ENCODE measurements around the gene SLC26A2. TPM values are rescaled to one million over a fixed set of nuclear protein-coding genes. Genes with fewer than 3 reads are reported as not detected.

The SLC26A2 gene
- total and polyA plus RNA-seq, 2 of the 8 experiments (the other 6 are each of a cell fraction or from before 2014, with no cell fraction given) = 3.7 to 11.4 TPM

DNA sequence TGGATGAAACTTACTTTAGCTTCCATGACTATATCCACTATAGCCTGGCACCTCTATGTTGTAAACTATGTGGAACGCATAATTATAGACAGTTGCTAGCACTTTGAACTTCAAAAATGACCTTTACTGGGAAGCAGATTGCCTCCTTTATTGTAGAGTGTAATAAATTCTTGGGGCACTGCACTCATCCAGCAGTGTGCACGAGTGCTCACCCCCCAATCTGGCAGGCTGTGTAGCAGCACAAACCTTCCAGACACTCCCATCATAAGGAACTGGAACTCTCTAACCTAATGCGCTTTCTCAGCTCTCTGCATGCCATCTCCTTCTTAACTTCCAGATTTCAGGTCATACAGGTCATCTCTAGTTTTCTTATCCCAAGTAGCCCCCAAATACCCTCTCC lies 14.4 kb upstream of the SLC26A2 start:
- Histone ChIP-seq H4K91ac (replicated peaks; ENCODE audit: insufficient read length, low read length) (no peak overlapping the region), H4K20me1 (replicated peaks in 1 of 2; ENCODE audit: control insufficient read depth in 1 of 2, insufficient read depth in 2 of 2, low read length in 2 of 2) (no peaks in the 10 kb centered on the region), H3K56ac (replicated peaks; ENCODE audit: insufficient read length, low read depth, low read length) (no peak overlapping the region), H4K5ac (ENCODE audit: insufficient read length, low read depth, low read length) (no peak overlapping the region), H2AFZ (ENCODE audit: low read length) (no peak overlapping the region), H3K79me1 (ENCODE audit: low read depth, low read length) (no peaks in the 10 kb centered on the region), H4K8ac (ENCODE audit: extremely low read depth, insufficient read depth, low read length) (no peak overlapping the region), H2BK20ac (ENCODE audit: low read length) (no peak overlapping the region), H3K18ac (ENCODE audit: extremely low read depth, low read length) (no peak overlapping the region), H3K4me3 (ENCODE audit: extremely low read depth in 1 of 4, insufficient read depth in 2 of 4, low read depth in 3 of 4, low read length in 4 of 4) (no peak overlapping the region), H3K9me3 (ENCODE audit: insufficient read depth in 2 of 2, low read depth in 1 of 2, low read length in 1 of 2) (no peaks in the 10 kb centered on the region), H2BK5ac (ENCODE audit: low read depth, low read length) (no peak overlapping the region), H2BK120ac (replicated peaks; ENCODE audit: low read depth, low read length) (no peak overlapping the region), H3K27me3 (replicated peaks in 1 of 4; ENCODE audit: control insufficient read depth in 3 of 4, extremely low read depth in 1 of 4, insufficient read depth in 3 of 4, low read length in 3 of 4) (no peaks in the 10 kb centered on the region), H3K79me2 (ENCODE audit: control insufficient read depth in 1 of 2, insufficient read depth in 2 of 2, low read length in 2 of 2) (no peaks in the 10 kb centered on the region), H3K9ac (replicated peaks in 1 of 4; ENCODE audit: extremely low read depth in 1 of 4, low read depth in 3 of 4, low read length in 3 of 4) (no peak overlapping the region), H3K36me3 (ENCODE audit: control insufficient read depth in 2 of 4, insufficient read depth in 4 of 4, low read length in 3 of 4) (no peaks in the 10 kb centered on the region), H3K4me2 (ENCODE audit: insufficient read depth in 1 of 2, low read depth in 2 of 2, low read length in 2 of 2) (no peak overlapping the region), H2BK15ac (ENCODE audit: low read length) (no peak overlapping the region), H2AK5ac (ENCODE audit: low read depth, low read length) (no peak overlapping the region), H3K27ac (ENCODE audit: low read depth, low read length) (no peak overlapping the region), H3K4ac (replicated peaks; ENCODE audit: insufficient read length, low read depth, low read length) (no peak overlapping the region), H3K23ac (ENCODE audit: insufficient read length) (no peak overlapping the region), H2BK12ac (ENCODE audit: low read depth, low read length) (no peak overlapping the region), H3K23me2 (ENCODE audit: low read depth, low read length) (no peaks in the 10 kb centered on the region), H3K4me1 (replicated peaks in 1 of 4; ENCODE audit: control insufficient read depth in 3 of 4, insufficient read depth in 4 of 4, low read length in 3 of 4) (no peaks in the 10 kb centered on the region), H3K14ac (ENCODE audit: insufficient read length) (no peak overlapping the region)
- DNase-seq (ENCODE audit: low read depth in 1 of 2, low spot score in 2 of 2) = no peak
- FAIRE-seq = no peak
- POLR2A ChIA-PET (ENCODE audit: partially characterized antibody) = no interaction called here
- 87% methylated on average over 3 of the region's 3 CpGs; no CpG with 5 or more reads in 1 of the 2 experiments for WGBS, 2 experiments (ENCODE audit: extremely low coverage in 1 of 2, insufficient coverage in 1 of 2, insufficient read length in 1 of 2, insufficient replicate concordance in 2 of 2, low coverage in 1 of 2, low lambda C conversion rate in 2 of 2, missing lambda C conversion rate in 1 of 2)
- CTCF ChIA-PET (ENCODE audit: partially characterized antibody) = interaction anchor here (0.5 to 9.8 kb wide), 12 partner anchors 9 to 328 kb away, joined by 3 to 104 read pairs (median 5); partner anchors contain the start of gene SLC26A2
- TF ChIP-seq TAF1 (IDR thresholded peaks at IDR 0.05; ENCODE audit: low read depth, low read length) (no peak), CTBP2 (IDR thresholded peaks at IDR 0.05; ENCODE audit: borderline replicate concordance, insufficient read depth, insufficient read length, low read length) (no peak), SRF (IDR thresholded peaks at IDR 0.05; ENCODE audit: low read depth, low read length) (no peak), CREB1 (IDR thresholded peaks at IDR 0.05) (no peak), SIN3A (conservative IDR thresholded peaks at IDR 0.05 in 1 of 2, IDR thresholded peaks at IDR 0.05 in 1 of 2; ENCODE audit: low read depth in 1 of 2, low read length in 2 of 2) (no peak), SIRT6 (IDR thresholded peaks at IDR 0.05; ENCODE audit: low read length) (no peak), FOSL1 (IDR thresholded peaks at IDR 0.05; ENCODE audit: insufficient read depth, low read depth, low read length) (no peak), SIX5 (IDR thresholded peaks at IDR 0.05; ENCODE audit: low read depth, low read length) (no peak), CEBPB (IDR thresholded peaks at IDR 0.05; ENCODE audit: low read depth, low read length) (no peak), GABPA (IDR thresholded peaks at IDR 0.05; ENCODE audit: borderline replicate concordance, insufficient read depth, low read length) (no peak), EZH2 (IDR thresholded peaks at IDR 0.05; ENCODE audit: low read depth, low read length, severe bottlenecking) (no peak), EGR1 (IDR thresholded peaks at IDR 0.05; ENCODE audit: borderline replicate concordance, low read depth, low read length) (no peak), YY1 (IDR thresholded peaks at IDR 0.05; ENCODE audit: low read depth, low read length) (no peak), SP2 (IDR thresholded peaks at IDR 0.05; ENCODE audit: low read length) (no peak)
- TF ChIP-seq, protein P1, sequence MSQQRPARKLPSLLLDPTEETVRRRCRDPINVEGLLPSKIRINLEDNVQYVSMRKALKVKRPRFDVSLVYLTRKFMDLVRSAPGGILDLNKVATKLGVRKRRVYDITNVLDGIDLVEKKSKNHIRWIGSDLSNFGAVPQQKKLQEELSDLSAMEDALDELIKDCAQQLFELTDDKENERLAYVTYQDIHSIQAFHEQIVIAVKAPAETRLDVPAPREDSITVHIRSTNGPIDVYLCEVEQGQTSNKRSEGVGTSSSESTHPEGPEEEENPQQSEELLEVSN (IDR thresholded peaks at IDR 0.05) = no peak
